ENCODE measurements around the gene CHGA. TPM values are rescaled to one million over a fixed set of nuclear protein-coding genes. Genes with fewer than 3 reads are reported as not detected.
A peak's percentile ranks its signal among the peaks of the same experiment; 100 is the strongest.

The CHGA gene
- polyA plus RNA-seq, 2 of the 4 experiments (the other 2 are of a cell fraction), result 0.32 to 0.70 TPM

GRCh38 chr14:92978229-92979021 lies 55.5 kb downstream of the CHGA start:
- ATAC-seq (no peak), FAIRE-seq (no peak), DNase-seq (ENCODE audit: low read depth in 1 of 2, low spot score in 1 of 2) (no peak)
- H3K4me2 ChIP-seq, result no peak overlapping the region
- TF ChIP-seq NFE2L2 (conservative IDR thresholded peaks at IDR 0.05; ENCODE audit: low read length) (no peak), JUNB (IDR thresholded peaks at IDR 0.05) (no peak), ZFP36 (IDR thresholded peaks at IDR 0.05; ENCODE audit: borderline replicate concordance, partially characterized antibody) (peak; percentile 9)
- TF ChIP-seq, protein P1, sequence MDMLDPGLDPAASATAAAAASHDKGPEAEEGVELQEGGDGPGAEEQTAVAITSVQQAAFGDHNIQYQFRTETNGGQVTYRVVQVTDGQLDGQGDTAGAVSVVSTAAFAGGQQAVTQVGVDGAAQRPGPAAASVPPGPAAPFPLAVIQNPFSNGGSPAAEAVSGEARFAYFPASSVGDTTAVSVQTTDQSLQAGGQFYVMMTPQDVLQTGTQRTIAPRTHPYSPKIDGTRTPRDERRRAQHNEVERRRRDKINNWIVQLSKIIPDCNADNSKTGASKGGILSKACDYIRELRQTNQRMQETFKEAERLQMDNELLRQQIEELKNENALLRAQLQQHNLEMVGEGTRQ (IDR thresholded peaks at IDR 0.05), result no peak
- H3K4me1 ChIP-seq, result no peaks in the 10 kb centered on the region
- H3K9me3 ChIP-seq, result peaks cover 35% of the 10 kb centered on the region
- no peak overlapping the region for H3K27ac ChIP-seq
- H3K4me3 ChIP-seq, result no peak overlapping the region
- ChIA-PET CTCF (interaction anchor here (1.2 to 2.1 kb wide), 3 partner anchors 9 to 26 kb away, joined by 3 to 5 read pairs (median 3); no protein-coding TSS in a partner anchor), POLR2A (no interaction called here)
- WGBS (ENCODE audit: missing lambda C conversion rate), result 93% methylated on average over 4 of the region's 4 CpGs

DNA sequence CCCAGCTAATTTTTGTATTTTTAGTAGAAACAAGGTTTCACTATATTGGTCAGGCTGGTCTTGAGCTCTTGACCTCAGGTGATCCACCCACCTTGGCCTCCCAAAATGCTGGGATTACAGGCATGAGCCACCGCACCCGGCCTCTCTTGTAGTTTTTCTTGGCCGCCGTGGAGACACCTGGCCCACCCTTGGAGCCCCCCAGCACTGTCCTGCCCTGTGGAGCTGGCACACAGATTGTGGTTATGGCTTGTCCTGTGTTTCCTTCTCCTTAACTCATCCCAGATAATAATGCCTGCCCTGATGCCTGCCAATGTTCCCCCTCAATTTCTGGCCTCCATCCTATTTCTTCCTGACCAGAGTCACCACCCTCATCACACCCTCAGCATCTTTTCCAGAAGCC lies 57.9 kb downstream of the CHGA start:
- FAIRE-seq, result no peak
- POLR2A ChIA-PET, result no interaction called here
- no peak overlapping the region for H3K4me3 ChIP-seq
- no peak for DNase-seq (ENCODE audit: low read depth in 1 of 2, low spot score in 1 of 2)
- 96% methylated on average over 4 of the region's 4 CpGs for WGBS (ENCODE audit: missing lambda C conversion rate)
- H3K4me2 ChIP-seq, result no peak overlapping the region
- peaks cover 32% of the 10 kb centered on the region for H3K9me3 ChIP-seq
- CTCF ChIA-PET, result no interaction called here
- no peak overlapping the region for H3K27ac ChIP-seq
- H3K4me1 ChIP-seq, result peaks cover 20% of the 10 kb centered on the region
- no peak for ATAC-seq
- TF ChIP-seq, protein P2, sequence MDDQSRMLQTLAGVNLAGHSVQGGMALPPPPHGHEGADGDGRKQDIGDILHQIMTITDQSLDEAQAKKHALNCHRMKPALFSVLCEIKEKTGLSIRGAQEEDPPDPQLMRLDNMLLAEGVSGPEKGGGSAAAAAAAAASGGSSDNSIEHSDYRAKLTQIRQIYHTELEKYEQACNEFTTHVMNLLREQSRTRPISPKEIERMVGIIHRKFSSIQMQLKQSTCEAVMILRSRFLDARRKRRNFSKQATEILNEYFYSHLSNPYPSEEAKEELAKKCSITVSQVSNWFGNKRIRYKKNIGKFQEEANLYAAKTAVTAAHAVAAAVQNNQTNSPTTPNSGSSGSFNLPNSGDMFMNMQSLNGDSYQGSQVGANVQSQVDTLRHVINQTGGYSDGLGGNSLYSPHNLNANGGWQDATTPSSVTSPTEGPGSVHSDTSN (IDR thresholded peaks at IDR 0.05), result no peak
- no peak for TF ChIP-seq ZNF302 (CRISPR knock-in tag; IDR thresholded peaks at IDR 0.05)
- TF ChIP-seq HOXA7 (CRISPR knock-in tag; IDR thresholded peaks at IDR 0.05), result no peak
- TF ChIP-seq, protein P3, sequence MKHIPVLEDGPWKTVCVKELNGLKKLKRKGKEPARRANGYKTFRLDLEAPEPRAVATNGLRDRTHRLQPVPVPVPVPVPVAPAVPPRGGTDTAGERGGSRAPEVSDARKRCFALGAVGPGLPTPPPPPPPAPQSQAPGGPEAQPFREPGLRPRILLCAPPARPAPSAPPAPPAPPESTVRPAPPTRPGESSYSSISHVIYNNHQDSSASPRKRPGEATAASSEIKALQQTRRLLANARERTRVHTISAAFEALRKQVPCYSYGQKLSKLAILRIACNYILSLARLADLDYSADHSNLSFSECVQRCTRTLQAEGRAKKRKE (CRISPR knock-in tag; IDR thresholded peaks at IDR 0.05; ENCODE audit: low read depth), result no peak
- TF ChIP-seq RAD21 (conservative IDR thresholded peaks at IDR 0.05 in 1 of 2, IDR thresholded peaks at IDR 0.05 in 1 of 2), result no peak
- TF ChIP-seq JUN (IDR thresholded peaks at IDR 0.05), result no peak
- TF ChIP-seq SMC3 (IDR thresholded peaks at IDR 0.05), result no peak
- TF ChIP-seq, protein P4, sequence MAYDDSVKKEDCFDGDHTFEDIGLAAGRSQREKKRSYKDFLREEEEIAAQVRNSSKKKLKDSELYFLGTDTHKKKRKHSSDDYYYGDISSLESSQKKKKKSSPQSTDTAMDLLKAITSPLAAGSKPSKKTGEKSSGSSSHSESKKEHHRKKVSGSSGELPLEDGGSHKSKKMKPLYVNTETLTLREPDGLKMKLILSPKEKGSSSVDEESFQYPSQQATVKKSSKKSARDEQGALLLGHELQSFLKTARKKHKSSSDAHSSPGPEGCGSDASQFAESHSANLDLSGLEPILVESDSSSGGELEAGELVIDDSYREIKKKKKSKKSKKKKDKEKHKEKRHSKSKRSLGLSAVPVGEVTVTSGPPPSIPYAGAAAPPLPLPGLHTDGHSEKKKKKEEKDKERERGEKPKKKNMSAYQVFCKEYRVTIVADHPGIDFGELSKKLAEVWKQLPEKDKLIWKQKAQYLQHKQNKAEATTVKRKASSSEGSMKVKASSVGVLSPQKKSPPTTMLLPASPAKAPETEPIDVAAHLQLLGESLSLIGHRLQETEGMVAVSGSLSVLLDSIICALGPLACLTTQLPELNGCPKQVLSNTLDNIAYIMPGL (CRISPR knock-in tag; IDR thresholded peaks at IDR 0.05; ENCODE audit: borderline replicate concordance), result no peak
- no peak for TF ChIP-seq NR3C1 (IDR thresholded peaks at IDR 0.05)
- TF ChIP-seq, protein P5, sequence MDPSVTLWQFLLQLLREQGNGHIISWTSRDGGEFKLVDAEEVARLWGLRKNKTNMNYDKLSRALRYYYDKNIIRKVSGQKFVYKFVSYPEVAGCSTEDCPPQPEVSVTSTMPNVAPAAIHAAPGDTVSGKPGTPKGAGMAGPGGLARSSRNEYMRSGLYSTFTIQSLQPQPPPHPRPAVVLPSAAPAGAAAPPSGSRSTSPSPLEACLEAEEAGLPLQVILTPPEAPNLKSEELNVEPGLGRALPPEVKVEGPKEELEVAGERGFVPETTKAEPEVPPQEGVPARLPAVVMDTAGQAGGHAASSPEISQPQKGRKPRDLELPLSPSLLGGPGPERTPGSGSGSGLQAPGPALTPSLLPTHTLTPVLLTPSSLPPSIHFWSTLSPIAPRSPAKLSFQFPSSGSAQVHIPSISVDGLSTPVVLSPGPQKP (IDR thresholded peaks at IDR 0.05; ENCODE audit: low read depth, low read length), result no peak
- no peak for TF ChIP-seq ZFP36 (IDR thresholded peaks at IDR 0.05; ENCODE audit: borderline replicate concordance, partially characterized antibody)
- no peak for TF ChIP-seq MYC (IDR thresholded peaks at IDR 0.05; ENCODE audit: borderline replicate concordance, low read length)

GRCh38 chr14:92981726-92982125 lies 58.8 kb downstream of the CHGA start:
- Histone ChIP-seq H3K4me3 (no peak overlapping the region), H3K4me2 (no peak overlapping the region), H3K27ac (no peak overlapping the region), H3K9me3 (peaks cover 26% of the 10 kb centered on the region), H3K4me1 (peaks cover 29% of the 10 kb centered on the region)
- DNase-seq (ENCODE audit: low read depth in 1 of 2, low spot score in 1 of 2) (no peak), ATAC-seq (no peak), FAIRE-seq (no peak)
- WGBS (ENCODE audit: missing lambda C conversion rate), result 93% methylated on average over 8 of the region's 8 CpGs
- CTCF ChIA-PET, result interaction anchor here (1.1 to 1.9 kb wide), 3 partner anchors 11 to 74 kb away, joined by 3 to 5 read pairs (median 3); no protein-coding TSS in a partner anchor
- POLR2A ChIA-PET, result no interaction called here
- no peak for TF ChIP-seq POLR2AphosphoS2 (conservative IDR thresholded peaks at IDR 0.05; ENCODE audit: low read length)
- TF ChIP-seq, protein P4 (CRISPR knock-in tag; IDR thresholded peaks at IDR 0.05; ENCODE audit: borderline replicate concordance), result no peak
- TF ChIP-seq RAD21 (conservative IDR thresholded peaks at IDR 0.05 in 1 of 2, IDR thresholded peaks at IDR 0.05 in 1 of 2), result no peak
- TF ChIP-seq EHF (CRISPR knock-in tag; IDR thresholded peaks at IDR 0.05), result no peak
- no peak for TF ChIP-seq KDM1A (IDR thresholded peaks at IDR 0.05; ENCODE audit: low read depth)
- no peak for TF ChIP-seq PHF8 (IDR thresholded peaks at IDR 0.05; ENCODE audit: borderline replicate concordance, low read depth)
- TF ChIP-seq EP300 (IDR thresholded peaks at IDR 0.05), result no peak
- TF ChIP-seq, protein P3 (CRISPR knock-in tag; IDR thresholded peaks at IDR 0.05; ENCODE audit: low read depth), result no peak
- no peak for TF ChIP-seq KDM5A (IDR thresholded peaks at IDR 0.05)
- TF ChIP-seq CHD4 (IDR thresholded peaks at IDR 0.05; ENCODE audit: borderline replicate concordance), result no peak
- TF ChIP-seq RCOR1 (IDR thresholded peaks at IDR 0.05; ENCODE audit: low read depth, low read length), result no peak
